Endothelial cell of umbilical vein (primary cell): ENCODE measurements around the gene PLA2G2E. TPM values are rescaled to one million over a fixed set of nuclear protein-coding genes. Genes with fewer than 3 reads are reported as not detected.

Source experiments
- BruUV-seq: library from RNA; stranded (reverse); fragments of 400-500 nt; replicated peaks from 2 replicates; lab custom pipeline; 2021; lab: Mats Ljungman, UMichigan
- CTCF ChIA-PET: fragments of 300-600, 350-600 bp; sonication (Branson Sonifier 250); formaldehyde crosslinking; loops from one replicate; lab custom pipeline; 2021; ENCODE audit warnings: antibody characterized with exemption, inconsistent platforms; lab: Charles Lee
- POLR2A ChIA-PET: fragments of 300-600, 350-600 bp; sonication (Branson Sonifier 250); formaldehyde crosslinking; loops from one replicate; lab custom pipeline; 2021; ENCODE audit warnings: antibody characterized with exemption, inconsistent platforms; lab: Charles Lee
- DNase-seq: peaks from one replicate; pipeline ENCODE4 v3.0.0-alpha.2; 2011; ENCODE audit warnings: low read depth, low spot score
- FAIRE-seq: peaks from 2 replicates; lab custom pipeline; 2011; peaks lifted over from hg19 to GRCh38; lab: Jason Lieb, UNC
- H2AFZ ChIP-seq: 2 replicates; pipeline ENCODE4 v1.6.0; 2012; ENCODE audit warnings: low read depth, low read length, control low read depth, inconsistent platforms
- H3K27ac ChIP-seq: 2 replicates; pipeline ENCODE4 v1.5.1; 2011; ENCODE audit warnings: low read depth, mild to moderate bottlenecking, control low read depth, low read length, moderate library complexity; ENCODE audit not compliant: insufficient read depth
- H3K27me3 ChIP-seq, 2 experiments: 2 replicates each; pipeline versions ENCODE4 v1.6.0 to v1.6.1; 2011; ENCODE audit warnings: low read length in 2 of 2, mixed read lengths in 1 of 2; ENCODE audit not compliant: control insufficient read depth in 2 of 2, insufficient read depth in 2 of 2
- H3K36me3 ChIP-seq, 2 experiments: 2 replicates in 1 of 2; 3 replicates in 1 of 2; pipeline ENCODE4 v1.5.1; 2011; ENCODE audit warnings: low read length in 2 of 2, mild to moderate bottlenecking in 1 of 2, moderate library complexity in 1 of 2; ENCODE audit not compliant: control insufficient read depth in 2 of 2, insufficient read depth in 2 of 2; ENCODE audit errors: extremely low read depth in 1 of 2
- H3K4me1 ChIP-seq: 3 replicates; pipeline ENCODE4 v1.5.1; 2011; ENCODE audit warnings: mild to moderate bottlenecking, low read length; ENCODE audit not compliant: control insufficient read depth, insufficient read depth; ENCODE audit errors: extremely low read depth
- H3K4me2 ChIP-seq: 2 replicates; pipeline ENCODE4 v1.6.1; 2011; ENCODE audit warnings: low read length, control low read depth, mixed read lengths; ENCODE audit not compliant: insufficient read depth
- H3K4me3 ChIP-seq, 3 experiments: fragments of 200-600 bp in 1 of 3; sonication (generic), shearing (Covaris generic) in 1 of 3; replicated peaks in 1 of 3; 2 replicates each; pipeline ENCODE4 v1.5.1; 2011 to 2016; ENCODE audit warnings: control low read depth in 3 of 3, low read length in 3 of 3, mild to moderate bottlenecking in 2 of 3, inconsistent platforms in 1 of 3, low read depth in 1 of 3, moderate library complexity in 1 of 3; ENCODE audit not compliant: insufficient read depth in 1 of 3
- H3K79me2 ChIP-seq: 2 replicates; pipeline ENCODE4 v1.6.0; 2012; ENCODE audit warnings: low read length, inconsistent platforms; ENCODE audit not compliant: control insufficient read depth, insufficient read depth
- H3K9ac ChIP-seq: replicated peaks from 2 replicates; pipeline ENCODE3; 2011; ENCODE audit warnings: low read length, control low read depth; ENCODE audit not compliant: insufficient read depth; ENCODE audit errors: extremely low read depth
- H3K9me1 ChIP-seq: replicated peaks from 3 replicates; pipeline ENCODE4 v1.6.0; 2011; ENCODE audit warnings: mild to moderate bottlenecking, low read length; ENCODE audit not compliant: control insufficient read depth, insufficient read depth; ENCODE audit errors: extremely low read depth
- H3K9me3 ChIP-seq: replicated peaks from 2 replicates; pipeline ENCODE4 v1.5.1; 2012; ENCODE audit warnings: low read length, inconsistent platforms; ENCODE audit not compliant: control insufficient read depth, insufficient read depth
- H4K20me1 ChIP-seq: replicated peaks from 2 replicates; pipeline ENCODE3; 2011; ENCODE audit warnings: mild to moderate bottlenecking, low read length; ENCODE audit not compliant: control insufficient read depth, insufficient read depth; ENCODE audit errors: extremely low read depth
- CTCF ChIP-seq, 2 donors: IDR thresholded peaks; 1 replicate in 1 of 2; 2 replicates in 1 of 2; pipeline ENCODE4 v1.5.1; 2011; ENCODE audit warnings: low read length in 2 of 2, mild to moderate bottlenecking in 2 of 2, moderate library complexity in 2 of 2, control low read depth in 1 of 2, inconsistent platforms in 1 of 2, low read depth in 1 of 2; ENCODE audit not compliant: insufficient read depth in 1 of 2; ENCODE audit errors: extremely low read depth in 1 of 2
- EZH2 ChIP-seq: IDR thresholded peaks from 2 replicates; pipeline ENCODE4 v1.6.1; 2012; ENCODE audit warnings: borderline replicate concordance, low read depth, mild to moderate bottlenecking, moderate library complexity, low read length, inconsistent platforms; ENCODE audit not compliant: severe bottlenecking
- FOS ChIP-seq: IDR thresholded peaks from 2 replicates; pipeline ENCODE4 v1.6.1; 2011; ENCODE audit warnings: mild to moderate bottlenecking, low read length, moderate library complexity, borderline replicate concordance; ENCODE audit not compliant: insufficient read depth
- GATA2 ChIP-seq: IDR thresholded peaks from 2 replicates; pipeline ENCODE4 v1.7.0; 2011; ENCODE audit warnings: low read depth, mild to moderate bottlenecking, moderate library complexity, mixed read lengths, low read length; ENCODE audit not compliant: insufficient read length, insufficient read depth
- JUN ChIP-seq: IDR thresholded peaks from 2 replicates; pipeline ENCODE4 v1.6.1; 2011; ENCODE audit warnings: borderline replicate concordance, low read depth; ENCODE audit not compliant: insufficient read length, insufficient read depth
- MAX ChIP-seq: IDR thresholded peaks from 2 replicates; pipeline ENCODE4 v1.6.1; 2011; ENCODE audit not compliant: insufficient read depth, insufficient read length
- MYC ChIP-seq: IDR thresholded peaks from one replicate; pipeline ENCODE4 v1.6.1; 2011; ENCODE audit warnings: mild to moderate bottlenecking, low read depth, low read length
- POLR2A ChIP-seq: IDR thresholded peaks from 2 replicates; pipeline ENCODE4 v1.6.1; 2012; ENCODE audit warnings: low read depth, mild to moderate bottlenecking, control low read depth, low read length
- POLR2AphosphoS5 ChIP-seq: IDR thresholded peaks from 2 replicates; pipeline ENCODE4 v1.6.1; 2012; ENCODE audit warnings: low read depth, mild to moderate bottlenecking, control low read depth, low read length, moderate library complexity; ENCODE audit not compliant: insufficient read depth
- dilution Hi-C: fragments of 300-500 bp; cut with MboI; formaldehyde crosslinking; loops from one replicate; pipeline ENCODE4 v1.15.0; 2019; ENCODE audit warnings: low sequenced_read_pairs; ENCODE audit not compliant: extremely low pct_ligation_motif_present
- intact Hi-C: fragments of 100-400 bp; cut with micrococcal nuclease; formaldehyde crosslinking; loops from one replicate; pipeline ENCODE4 v1.10.0; 2022
- polyA plus RNA-seq, 4 experiments: library from polyadenylated mRNA; depleted of rRNA in 3 of 4; stranded (reverse) in 3 of 4; unstranded in 1 of 4; fragments of >200 nt; gene quantifications; 2 replicates each; pipeline versions ENCODE4 v1.2.1 to v1.2.3, GENCODE V29; 2011 to 2012; ENCODE audit warnings: missing spikeins in 1 of 4
- total RNA-seq: library from RNA; stranded (reverse); gene quantifications from 2 replicates; pipeline ENCODE4 v1.2.3, GENCODE V29; 2021

Gene PLA2G2E
- total and polyA plus RNA-seq, 2 donors (not counting 3 experiments of a cell fraction or from before 2014, with no cell fraction given), result not detected

DNA sequence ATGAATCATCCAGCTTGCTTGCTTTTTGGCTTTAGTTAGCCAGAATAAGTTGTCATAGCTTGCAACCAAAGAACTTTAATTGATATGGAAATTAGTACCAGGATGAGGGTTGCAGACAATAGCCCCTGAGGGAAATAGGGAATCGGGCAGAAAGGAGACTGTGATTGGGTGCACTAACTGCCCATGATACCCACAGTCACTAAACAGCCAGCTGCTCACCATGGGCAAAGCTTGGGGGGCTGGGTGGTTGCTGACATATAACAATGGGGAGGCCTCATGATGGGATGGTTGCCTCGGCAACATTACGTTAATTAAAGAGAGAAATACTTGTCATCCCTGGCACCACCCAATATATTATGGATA lies 17.8 kb upstream of the PLA2G2E start:
- Histone ChIP-seq H3K4me1 (no peaks in the 10 kb centered on the region), H3K27me3 (no peaks in the 10 kb centered on the region), H4K20me1 (no peaks in the 10 kb centered on the region), H3K4me2 (no peak overlapping the region), H3K27ac (no peak overlapping the region), H3K79me2 (no peaks in the 10 kb centered on the region), H3K4me3 (no peak overlapping the region), H3K9ac (no peak overlapping the region), H3K36me3 (no peaks in the 10 kb centered on the region), H2AFZ (no peak overlapping the region), H3K9me1 (no peaks in the 10 kb centered on the region), H3K9me3 (no peaks in the 10 kb centered on the region)
- intact Hi-C loops, result no loop called here
- TF ChIP-seq EZH2 (no peak), JUN (no peak), GATA2 (no peak), MYC (no peak), POLR2AphosphoS5 (no peak), MAX (no peak), FOS (no peak), CTCF (IDR thresholded peaks at IDR 0.05; ENCODE audit: extremely low read depth in 1 of 2, insufficient read depth in 1 of 2, low read depth in 1 of 2, low read length in 2 of 2) (no peak), POLR2A (no peak)
- no TSS peak for BruUV-seq
- POLR2A ChIA-PET, result no interaction called here
- FAIRE-seq (no peak), DNase-seq (no peak)
- CTCF ChIA-PET, result interaction anchor here (0.5 kb wide), 1 partner anchor 402 kb away, joined by 3 read pairs; no protein-coding TSS in a partner anchor
- dilution Hi-C loops, result no loop called here
